Mammary epithelial cell (primary cell): ENCODE measurements around the gene NRF1.
"Not testable (repeated sequence)": the region's sequence is repeated elsewhere in the genome, so short reads cannot be mapped to it uniquely, and the experiment has no call there.

ENCODE experiments used
- CTCF ChIP-seq, 2 donors: IDR thresholded peaks in 1 of 2; conservative IDR thresholded peaks in 1 of 2; 2 replicates each; pipeline ENCODE4 v1.5.1; 2011 to 2012; ENCODE audit warnings: inconsistent platforms in 2 of 2, low read length in 2 of 2, mild to moderate bottlenecking in 2 of 2, control low read depth in 1 of 2, low read depth in 1 of 2; ENCODE audit not compliant: insufficient read depth in 1 of 2; ENCODE audit errors: extremely low read depth in 1 of 2
- EZH2 ChIP-seq: IDR thresholded peaks from 2 replicates; pipeline ENCODE4 v1.6.1; 2012; ENCODE audit warnings: low read length, inconsistent platforms, borderline replicate concordance

GRCh38 chr7:129604021-129604420, 7.5 kb upstream of the NRF1 start:
- TF ChIP-seq CTCF (conservative IDR thresholded peaks at IDR 0.05 in 1 of 2, IDR thresholded peaks at IDR 0.05 in 1 of 2; ENCODE audit: extremely low read depth in 1 of 2, insufficient read depth in 1 of 2, low read depth in 1 of 2, low read length in 2 of 2); EZH2: not testable (repeated sequence)
